Neutrophil (primary cell): ENCODE data around the gene CISTR.

Experiments
- H3K27ac ChIP-seq: fragments of 200-600 bp; sonication (generic); 2 replicates; pipeline ENCODE4 v1.5.1; 2016; ENCODE audit warnings: mild to moderate bottlenecking, moderate library complexity
- H3K27me3 ChIP-seq: fragments of 200-600 bp; sonication (generic); 2 replicates; pipeline ENCODE4 v1.6.0; 2016; ENCODE audit warnings: mild to moderate bottlenecking
- H3K36me3 ChIP-seq: fragments of 200-600 bp; sonication (generic); 2 replicates; pipeline ENCODE4 v1.5.1; 2017
- H3K4me1 ChIP-seq, 2 experiments: fragments of 200-600 bp in 1 of 2; sonication (generic) in 1 of 2; 1 replicate in 1 of 2; 2 replicates in 1 of 2; pipeline versions ENCODE4 v1.5.1 to v1.6.1; 2013 to 2016; ENCODE audit warnings: low read depth in 1 of 2, low read length in 1 of 2, mild to moderate bottlenecking in 1 of 2, moderate library complexity in 1 of 2; ENCODE audit not compliant: control insufficient read depth in 1 of 2, insufficient read depth in 1 of 2
- H3K4me3 ChIP-seq, 2 experiments: fragments of 200-600 bp in 1 of 2; sonication (generic) in 1 of 2; 1 replicate in 1 of 2; 2 replicates in 1 of 2; pipeline ENCODE4 v1.5.1; 2013 to 2016; ENCODE audit warnings: low read depth in 1 of 2, low read length in 1 of 2, mild to moderate bottlenecking in 1 of 2, moderate library complexity in 1 of 2
- H3K9me3 ChIP-seq: fragments of 200-600 bp; sonication (generic); 2 replicates; pipeline ENCODE4 v1.5.1; 2016
- CTCF ChIP-seq: fragments of 200-600 bp; sonication (generic); IDR thresholded peaks from 2 replicates; pipeline ENCODE4 v1.5.1; 2016; ENCODE audit warnings: antibody characterized with exemption

The CISTR gene

GRCh38 chr12:53743266-53744129 lies 8.3 kb downstream of the CISTR start:
- Histone ChIP-seq H3K27ac (no peak overlapping the region), H3K4me1 (peaks cover 6 to 18% of the 10 kb centered on the region in 2 experiments), H3K4me3 (peak overlapping the region; percentile 26 to 44), H3K9me3 (no peaks in the 10 kb centered on the region), H3K27me3 (peaks cover 100% of the 10 kb centered on the region), H3K36me3 (no peaks in the 10 kb centered on the region)
- peak; percentile 94 for TF ChIP-seq CTCF

DNA sequence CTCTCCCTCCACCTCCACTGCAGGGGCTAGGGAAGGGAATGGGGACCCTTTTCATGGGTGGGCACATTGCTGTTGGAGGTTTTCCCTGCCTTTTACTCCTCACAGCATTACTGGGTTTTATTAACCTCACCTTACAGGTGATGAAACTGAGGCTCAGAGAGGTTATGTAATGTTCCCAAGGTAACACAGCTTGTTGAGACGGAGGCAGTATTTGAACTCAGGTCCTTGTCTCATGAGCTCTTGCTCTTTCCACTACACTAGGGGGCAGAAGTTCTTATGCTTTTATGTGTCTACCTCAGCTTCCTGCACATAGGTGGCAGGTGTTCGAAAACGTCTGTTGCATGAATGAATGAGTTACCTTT lies 11.7 kb downstream of the CISTR start:
- Histone ChIP-seq H3K27me3 (peaks cover 100% of the 10 kb centered on the region), H3K4me3 (no peak overlapping the region)

GRCh38 chr12:53739214-53740129 lies 12.3 kb downstream of the CISTR start:
- H3K4me3 ChIP-seq = no peak overlapping the region
- peaks cover 10 to 11% of the 10 kb centered on the region in 2 experiments for H3K4me1 ChIP-seq
- H3K27ac ChIP-seq = no peak overlapping the region
- no peaks in the 10 kb centered on the region for H3K36me3 ChIP-seq
- no peaks in the 10 kb centered on the region for H3K9me3 ChIP-seq
- TF ChIP-seq CTCF = no peak
- peaks cover 100% of the 10 kb centered on the region for H3K27me3 ChIP-seq

More for the DNA sequence above, 11.7 kb downstream of the CISTR start:
- no peaks in the 10 kb centered on the region for H3K36me3 ChIP-seq
- no peaks in the 10 kb centered on the region for H3K9me3 ChIP-seq
- peaks cover 10 to 11% of the 10 kb centered on the region in 2 experiments for H3K4me1 ChIP-seq
- TF ChIP-seq CTCF = no peak
- H3K27ac ChIP-seq = no peak overlapping the region

DNA sequence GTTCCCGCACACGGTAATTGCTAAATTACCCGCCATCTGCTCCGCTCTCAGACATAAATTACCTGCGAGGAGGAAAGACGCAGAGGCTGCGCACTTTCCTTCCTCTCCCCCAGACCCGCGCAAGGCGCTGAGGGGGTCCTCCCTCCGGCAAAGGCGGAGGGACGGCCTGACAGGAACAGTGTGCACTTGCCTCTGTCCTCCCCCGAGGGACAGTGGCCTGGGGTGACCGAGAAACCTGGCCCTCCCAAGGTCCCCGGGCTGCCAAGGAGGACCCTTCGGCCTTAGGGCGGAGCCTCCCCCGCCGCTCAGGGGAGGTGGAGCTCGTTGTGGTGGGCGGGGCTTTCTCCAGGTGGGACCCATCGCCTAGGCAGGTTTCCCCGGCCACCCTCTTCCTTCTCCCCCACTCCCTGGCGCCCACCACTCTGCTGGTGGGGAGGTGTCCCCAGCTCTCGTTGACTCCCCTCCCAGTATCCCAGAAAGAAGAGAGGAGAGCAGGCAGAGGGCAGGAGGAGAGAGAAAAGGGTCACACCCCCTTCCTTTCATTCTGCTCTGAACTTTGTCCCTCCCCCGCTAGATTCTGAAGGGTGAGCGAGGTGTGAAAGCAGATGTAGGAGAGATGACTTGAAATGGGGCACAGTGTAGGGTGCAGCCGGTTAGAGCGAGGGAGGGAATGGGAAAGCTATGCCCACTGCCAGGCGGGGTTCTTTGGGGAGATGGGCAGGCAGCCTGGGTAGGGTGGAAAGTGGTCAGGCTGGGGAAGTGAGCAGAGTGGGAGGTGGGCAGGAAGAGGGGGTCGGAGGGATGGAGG lies 13.2 kb downstream of the CISTR start:
- Histone ChIP-seq H3K9me3 (no peaks in the 10 kb centered on the region), H3K4me1 (peaks cover 10 to 11% of the 10 kb centered on the region in 2 experiments), H3K36me3 (no peaks in the 10 kb centered on the region), H3K4me3 (no peak overlapping the region), H3K27me3 (peaks cover 100% of the 10 kb centered on the region), H3K27ac (no peak overlapping the region)
- TF ChIP-seq CTCF = no peak

GRCh38 chr12:53737951-53738405 lies 13.8 kb downstream of the CISTR start:
- H3K4me1 ChIP-seq = peaks cover 5 to 6% of the 10 kb centered on the region in 2 experiments
- H3K27ac ChIP-seq = no peak overlapping the region
- no peak for TF ChIP-seq CTCF
- H3K9me3 ChIP-seq = no peaks in the 10 kb centered on the region
- H3K4me3 ChIP-seq = no peak overlapping the region
- H3K27me3 ChIP-seq = peaks cover 100% of the 10 kb centered on the region
- no peaks in the 10 kb centered on the region for H3K36me3 ChIP-seq
